Measurements from ENCODE around the gene HAND2.

Gene HAND2

DNA sequence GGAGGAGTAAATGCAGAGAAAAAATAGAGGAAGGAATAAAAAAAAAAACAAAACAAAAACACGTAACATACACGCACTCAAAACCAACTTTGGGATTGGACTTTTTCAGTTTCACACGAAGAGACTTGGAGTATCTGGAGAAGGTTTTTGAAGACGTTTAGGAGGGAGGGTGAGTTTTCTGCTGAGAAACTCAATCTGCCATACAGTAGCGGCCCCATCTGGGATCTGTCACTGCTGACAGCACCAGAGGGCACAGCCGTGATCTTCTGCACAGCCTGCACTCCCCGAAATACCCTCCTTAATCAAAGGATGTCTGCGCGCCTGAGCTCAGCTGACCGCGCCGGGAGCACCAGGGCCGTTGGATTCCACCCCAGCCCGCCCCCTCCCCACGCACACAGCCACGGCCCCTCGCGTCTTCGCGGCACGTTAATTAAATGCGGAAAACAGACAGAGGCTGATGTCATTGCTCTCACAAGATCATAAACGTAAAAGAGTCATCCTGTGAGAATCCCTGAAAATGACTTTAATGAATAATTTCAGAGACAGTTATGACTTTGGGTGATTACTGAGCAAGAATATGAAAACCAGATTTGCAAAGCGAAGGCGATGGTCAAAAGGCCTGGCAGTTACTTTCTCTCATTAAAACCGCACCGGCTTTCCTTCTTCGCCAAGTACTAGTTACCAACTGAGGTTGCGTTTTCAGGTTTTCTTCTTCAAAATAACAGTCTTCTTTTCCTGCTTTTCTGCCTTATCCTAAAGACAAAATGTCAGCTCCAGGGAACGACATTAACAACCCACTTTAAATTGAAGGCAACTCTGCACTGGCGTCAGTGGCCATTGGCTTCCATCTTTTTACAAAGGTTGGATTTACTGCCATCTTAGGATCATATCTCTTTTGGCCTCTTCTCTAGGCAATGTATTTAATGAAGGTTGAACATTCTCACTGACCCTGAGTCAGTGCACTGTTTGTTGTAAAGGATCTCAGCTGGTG lies 10.6 kb downstream of the HAND2 start:
- DNase-seq, result no peak

DNA sequence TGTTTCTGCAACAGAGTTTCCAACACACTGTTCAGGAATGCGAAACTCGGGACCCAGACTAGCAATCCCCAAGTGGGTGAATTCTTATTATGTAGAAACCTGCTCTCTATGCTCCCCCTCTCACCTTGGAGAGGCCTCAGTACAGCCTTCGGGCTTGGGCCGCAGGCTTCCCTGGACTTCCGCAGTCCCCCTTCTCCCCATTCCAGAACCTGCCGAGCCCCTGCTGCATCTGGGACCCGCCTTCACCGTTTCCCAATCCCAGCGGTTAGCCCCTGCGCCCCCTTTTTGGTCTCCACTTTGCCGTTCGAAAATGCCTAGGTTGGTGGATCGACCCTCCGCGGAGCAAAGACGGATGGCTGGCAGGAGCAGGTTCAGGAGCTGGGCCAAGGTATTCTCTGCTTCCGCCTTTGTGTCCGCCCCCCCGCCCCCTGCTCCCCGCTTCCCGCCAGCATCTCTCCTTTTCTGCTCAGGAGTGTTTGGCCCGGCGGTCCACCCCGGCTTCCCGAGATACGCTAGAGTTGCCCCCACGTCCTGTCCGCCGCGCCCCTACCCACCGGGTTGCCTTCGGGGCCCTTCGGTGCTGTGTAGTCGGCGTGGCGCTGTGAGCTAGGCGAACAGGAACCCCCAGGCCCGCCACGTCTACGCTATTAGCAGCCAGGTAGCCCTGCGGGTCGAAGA lies 11.5 kb downstream of the HAND2 start:
- no peak for DNase-seq

DNA sequence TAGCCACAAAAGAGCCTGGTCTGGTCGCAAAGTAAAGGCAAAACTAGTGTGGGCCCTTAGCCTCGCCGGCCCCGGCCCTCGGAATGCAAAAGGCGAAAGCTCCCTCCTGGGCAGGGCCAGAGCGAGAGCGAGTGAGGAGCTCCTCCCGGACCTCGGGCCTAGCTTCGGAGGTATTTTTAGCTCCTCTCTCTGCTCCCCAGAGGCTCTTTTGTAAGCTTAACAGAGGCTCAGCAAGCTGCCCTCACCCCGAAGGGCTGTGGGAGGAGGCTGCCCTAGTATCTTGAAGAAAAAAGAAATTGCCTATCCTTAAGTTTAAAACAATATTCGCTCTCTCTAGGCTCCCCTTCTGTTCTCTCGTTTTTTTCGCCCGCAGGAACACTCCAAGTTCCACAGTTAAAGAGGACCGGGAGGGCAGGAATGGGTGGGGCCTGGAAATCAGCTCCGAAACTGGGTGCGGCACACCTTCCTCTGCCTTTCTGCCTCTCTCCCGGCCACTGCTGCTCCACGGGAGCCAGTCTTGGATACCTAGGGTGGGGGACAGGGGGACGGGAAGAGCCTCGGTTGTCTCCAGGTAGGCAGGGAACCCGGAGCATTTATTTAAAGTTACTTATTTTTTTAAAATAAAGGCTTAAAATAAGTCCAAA lies 12.1 kb downstream of the HAND2 start:
- DNase-seq, result no peak

DNA sequence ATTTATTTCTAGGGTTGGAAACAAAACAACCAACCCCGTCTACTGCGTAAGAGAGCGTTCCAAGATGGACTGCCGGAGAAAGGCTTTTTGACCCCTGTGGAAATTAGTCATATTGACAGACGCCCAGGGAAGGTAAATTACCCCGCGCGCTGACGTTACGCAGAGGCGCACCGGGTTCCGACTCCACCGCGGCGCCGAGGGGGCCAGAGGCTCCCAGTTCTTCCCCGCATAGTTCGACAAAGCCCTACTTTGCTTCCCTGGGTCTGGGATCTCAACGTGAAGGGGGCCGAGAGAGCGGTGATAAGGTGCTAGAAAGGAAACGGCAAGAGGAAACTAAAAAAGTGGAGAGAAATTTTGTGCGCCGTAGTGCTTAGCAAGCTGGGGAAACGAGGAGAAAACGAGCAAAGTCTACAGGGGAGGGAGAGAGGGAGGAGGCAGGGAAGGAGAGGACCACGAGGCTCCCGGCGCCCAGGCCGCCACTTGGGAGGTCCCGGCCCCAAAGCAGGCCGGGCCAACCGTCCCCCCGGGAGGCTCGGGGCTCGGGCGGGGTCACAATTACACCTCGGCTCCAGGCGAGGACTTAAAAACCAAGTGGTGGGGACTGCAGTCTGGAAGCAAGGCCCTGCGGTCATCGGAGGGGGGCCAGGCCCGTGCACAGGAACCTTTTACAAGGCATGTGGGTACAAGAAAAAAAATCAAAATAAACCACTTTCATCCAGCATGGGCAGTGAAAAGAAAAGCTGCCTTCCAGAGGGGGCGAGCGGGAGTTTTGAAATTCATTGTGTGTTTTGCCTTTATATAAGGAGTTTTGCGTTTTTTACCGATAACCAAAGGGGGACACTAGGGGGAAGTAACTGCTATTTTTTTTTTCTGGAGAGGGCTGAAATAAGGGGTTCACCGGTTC lies 13.2 kb downstream of the HAND2 start:
- DNase-seq, result no peak

DNA sequence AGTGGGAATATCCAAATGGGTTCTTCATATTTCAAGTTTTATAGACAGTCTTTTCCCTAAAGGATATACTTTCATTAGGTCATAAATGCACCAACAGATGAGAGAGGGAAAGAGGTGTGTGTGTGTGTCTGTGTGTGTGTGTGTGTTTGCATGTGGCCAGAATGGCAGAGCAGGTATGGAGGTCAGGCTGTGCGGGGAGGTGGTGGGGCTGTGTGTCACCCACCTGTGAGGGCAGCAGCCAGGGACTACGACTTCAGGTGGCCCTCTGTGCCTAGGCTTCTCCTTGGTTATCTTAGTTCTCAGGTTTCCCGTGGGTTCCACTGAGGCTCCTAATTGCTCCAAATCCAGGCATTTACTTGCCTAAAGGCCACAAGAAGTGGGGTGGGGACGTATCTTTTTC lies 14.6 kb downstream of the HAND2 start:
- DNase-seq, result no peak

DNA sequence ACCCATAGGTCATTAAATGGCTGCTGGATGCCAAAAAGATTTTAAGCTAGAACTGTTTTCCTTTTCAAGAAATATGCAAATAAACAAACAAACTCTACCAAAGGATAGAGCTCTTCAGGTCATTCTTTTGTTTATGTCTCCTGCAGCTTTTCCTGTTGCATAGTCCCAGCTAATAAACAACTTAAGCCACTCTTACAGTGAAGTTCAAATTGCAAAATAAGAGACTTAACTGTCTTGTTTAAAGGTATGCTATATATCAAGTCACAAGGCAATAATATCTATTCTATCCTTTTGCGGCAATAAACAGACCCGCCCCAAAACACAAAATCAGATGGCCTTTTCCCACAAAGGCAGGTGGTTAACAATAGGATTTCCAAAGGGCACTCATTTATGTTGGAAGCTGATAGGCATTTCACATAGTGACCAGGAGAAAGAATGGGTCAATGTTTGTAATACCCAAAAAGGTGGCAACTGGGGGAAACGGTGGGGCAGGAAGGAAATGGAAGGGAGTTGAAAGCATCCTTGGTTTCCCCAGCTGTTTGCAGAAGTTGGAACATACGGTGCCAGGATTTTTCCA lies 15.3 kb downstream of the HAND2 start:
- DNase-seq, result no peak

DNA sequence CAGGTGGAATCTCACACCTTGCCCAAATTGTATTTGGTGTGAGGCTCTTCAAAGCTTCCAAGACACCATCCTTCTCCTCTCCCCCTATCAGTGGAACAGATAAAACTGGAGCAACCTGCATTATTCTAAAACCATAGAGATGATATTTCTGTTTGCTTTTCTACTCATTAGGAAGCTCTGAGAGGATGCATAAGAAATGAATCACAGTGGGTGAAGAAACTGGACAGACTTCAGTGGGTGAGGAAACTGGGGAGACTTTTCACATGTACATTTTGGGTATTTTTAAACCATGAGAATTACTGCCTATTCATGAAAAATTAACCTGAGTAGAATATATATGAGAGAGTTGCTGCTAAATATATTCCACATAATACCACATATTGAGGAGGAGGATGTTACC lies 16.4 kb downstream of the HAND2 start:
- DNase-seq, result no peak

DNA sequence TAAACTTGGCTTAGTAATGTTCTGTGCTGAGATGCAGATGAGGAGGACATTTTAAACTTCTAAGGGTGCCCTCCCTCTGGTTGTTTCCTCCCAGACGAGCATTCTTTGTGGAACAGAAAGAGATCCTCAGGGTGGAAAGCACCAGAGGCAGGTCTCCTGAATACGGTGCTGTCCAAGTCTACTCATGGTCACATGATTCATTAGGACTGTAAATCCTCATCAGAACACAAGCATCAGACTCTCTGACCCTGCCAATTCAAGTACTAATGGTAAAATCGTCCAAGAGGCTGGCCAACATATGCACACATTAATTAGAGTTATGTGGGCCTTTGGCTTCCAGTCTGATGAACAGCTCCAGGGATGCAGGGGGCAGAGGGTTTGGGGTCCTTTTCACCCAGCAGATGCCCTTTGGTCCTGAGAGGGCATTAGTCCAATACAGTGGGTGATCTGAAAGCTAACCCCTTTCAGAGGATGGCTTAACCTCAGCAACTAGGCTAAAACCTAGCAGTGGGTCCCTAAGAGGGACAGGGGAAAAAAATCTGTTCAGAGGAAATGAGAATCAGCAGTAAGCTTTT lies 18.2 kb downstream of the HAND2 start:
- DNase-seq, result no peak

DNA sequence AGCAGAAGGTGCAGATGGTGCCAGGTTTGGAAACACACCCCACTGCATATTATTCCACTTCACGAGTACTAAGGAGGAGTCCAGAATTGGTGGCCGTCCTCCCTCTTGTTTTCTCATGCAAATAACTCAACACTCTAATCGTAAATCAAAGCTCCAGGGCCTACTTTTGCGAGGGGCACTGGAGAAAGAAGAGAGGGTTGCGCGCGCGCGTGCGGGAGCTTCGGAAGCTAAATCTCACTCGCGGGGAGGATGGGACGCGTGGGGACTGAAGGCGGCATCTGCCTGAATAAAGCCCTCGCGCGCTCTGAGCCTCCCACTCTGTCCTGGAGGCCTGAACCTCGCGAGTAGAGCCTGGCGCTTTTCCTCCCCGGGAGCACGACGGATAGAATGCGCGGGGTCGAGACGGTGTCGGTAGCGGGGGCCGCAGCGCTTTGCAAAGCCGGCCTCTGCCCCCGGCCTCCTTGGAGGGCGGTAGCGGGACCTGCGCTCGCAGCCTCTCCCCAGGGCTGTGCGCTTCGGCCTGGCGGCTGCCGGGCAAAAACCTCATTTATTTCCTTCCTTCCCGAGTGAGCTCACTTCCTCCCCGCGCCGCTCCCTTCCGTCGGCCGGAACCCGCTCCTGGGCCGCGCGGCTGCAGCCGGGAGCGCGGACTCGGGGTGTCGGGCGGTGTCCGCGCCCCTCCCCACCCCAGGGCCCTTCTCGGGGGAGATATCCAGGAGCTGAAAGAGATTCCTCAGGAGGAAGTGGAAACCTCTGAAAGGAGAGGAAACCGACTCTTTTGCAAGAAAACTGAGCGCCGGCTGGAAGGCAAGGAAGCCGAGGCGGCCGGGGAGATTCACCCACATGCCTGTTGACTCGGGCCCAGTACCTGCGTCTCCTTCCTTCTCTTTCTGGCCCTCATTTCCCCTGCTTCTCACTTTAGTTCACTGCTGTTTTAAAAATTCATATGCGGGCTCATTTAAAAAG lies 20.7 kb downstream of the HAND2 start:
- DNase-seq, result no peak

DNA sequence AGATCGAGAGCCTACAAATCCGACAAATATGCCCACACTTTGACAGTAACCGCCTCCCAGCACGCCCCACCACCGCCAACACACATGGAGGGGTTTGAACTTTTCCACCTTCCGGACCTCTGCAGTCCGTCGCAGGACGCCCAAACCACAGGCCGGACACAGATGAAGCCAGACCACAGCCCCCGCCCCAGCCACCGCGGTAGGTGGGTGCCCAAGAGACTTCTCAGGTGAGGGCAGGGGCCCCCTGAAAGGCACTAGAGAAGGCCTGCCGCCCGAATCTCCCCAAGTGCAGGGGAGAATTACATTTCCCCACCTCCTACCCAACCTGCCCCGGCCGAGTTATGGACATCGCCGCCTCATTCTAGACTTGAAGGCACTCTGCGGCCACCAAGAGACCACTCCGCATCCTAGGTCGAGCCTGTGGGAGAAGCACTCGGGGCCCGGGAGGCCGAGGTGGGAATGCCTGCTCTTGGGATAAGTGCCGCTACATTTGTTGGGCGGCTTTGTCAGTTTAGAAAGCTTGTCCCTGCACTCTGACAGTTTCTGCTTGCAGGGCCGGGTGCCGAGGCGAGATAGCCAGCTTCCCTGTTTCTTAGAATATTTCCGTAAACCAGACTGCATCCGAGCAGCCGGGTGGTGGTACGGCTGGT lies 21.5 kb downstream of the HAND2 start:
- no peak for DNase-seq

DNA sequence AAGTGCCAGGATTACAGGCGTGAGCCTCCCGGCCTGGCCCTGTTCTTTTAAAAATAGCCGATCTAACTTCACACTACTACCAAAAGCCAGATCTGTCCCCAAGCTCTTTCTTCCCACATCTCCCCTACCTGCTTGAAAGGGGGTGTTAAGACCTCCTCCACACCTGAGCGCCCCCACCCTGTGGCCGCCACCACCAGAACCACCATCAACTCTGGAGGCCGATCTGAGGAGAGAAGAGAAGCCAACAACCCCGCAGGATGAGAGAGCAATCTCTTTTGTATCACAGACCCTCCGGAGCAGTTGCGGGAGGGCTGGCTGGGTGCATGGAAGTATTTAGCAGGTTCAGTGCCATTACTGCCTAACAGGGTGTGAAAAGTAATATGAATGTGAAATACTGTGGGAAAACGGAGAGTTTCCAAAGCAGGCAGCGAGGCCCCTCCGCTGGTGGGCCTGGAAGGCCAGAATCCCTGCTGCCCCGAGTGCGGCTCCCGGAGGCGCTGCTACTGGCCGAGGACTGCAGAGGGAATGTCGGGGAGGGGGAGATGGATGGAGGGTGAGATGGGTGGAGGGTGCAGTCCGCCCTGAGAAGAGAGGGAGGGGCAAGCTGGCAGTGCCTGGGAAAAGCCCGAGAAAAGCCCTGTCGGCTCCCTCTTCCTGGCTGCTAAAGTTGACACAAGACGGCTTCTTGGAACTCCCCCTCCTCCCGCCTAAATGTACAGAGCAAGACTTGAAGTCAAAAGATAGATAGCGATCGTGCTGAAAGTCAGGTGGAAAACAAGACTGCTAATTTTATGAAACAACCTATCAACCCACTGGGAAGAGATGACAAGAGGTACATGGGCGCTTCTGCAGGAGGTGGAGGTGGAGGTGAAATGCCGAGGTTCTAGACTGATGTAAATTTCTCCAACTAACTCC lies 22.3 kb downstream of the HAND2 start:
- DNase-seq, result no peak

DNA sequence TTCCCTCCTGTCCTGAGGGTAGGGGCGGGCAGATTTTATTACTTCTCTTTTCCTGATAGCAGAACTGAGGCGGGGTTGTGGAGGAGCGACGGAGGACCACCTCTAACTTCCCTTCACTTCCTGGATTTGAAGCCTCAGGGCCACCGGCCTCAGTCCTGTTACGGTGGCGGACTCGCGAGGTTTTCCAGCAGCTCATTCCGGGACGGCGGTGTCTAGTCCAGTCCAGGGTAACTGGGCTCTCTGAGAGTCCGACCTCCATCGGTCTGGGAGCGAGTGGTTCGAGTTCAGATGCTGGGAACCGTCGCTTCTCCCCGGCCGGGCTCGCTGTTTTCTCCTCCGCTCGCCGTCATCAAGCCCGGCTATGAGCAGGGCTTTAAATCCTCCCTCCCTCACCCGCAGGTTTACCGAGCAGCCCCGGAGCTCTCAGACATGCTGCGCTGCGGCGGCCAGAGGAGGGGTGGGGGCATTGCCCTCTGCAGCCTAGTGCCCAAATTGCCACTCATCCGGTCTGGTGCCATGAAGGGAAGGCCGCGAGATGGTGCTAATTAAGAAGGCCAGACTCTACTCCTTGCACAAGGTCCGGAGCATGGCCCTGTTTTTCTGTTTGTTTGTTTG lies 23.3 kb downstream of the HAND2 start:
- no peak for DNase-seq

DNA sequence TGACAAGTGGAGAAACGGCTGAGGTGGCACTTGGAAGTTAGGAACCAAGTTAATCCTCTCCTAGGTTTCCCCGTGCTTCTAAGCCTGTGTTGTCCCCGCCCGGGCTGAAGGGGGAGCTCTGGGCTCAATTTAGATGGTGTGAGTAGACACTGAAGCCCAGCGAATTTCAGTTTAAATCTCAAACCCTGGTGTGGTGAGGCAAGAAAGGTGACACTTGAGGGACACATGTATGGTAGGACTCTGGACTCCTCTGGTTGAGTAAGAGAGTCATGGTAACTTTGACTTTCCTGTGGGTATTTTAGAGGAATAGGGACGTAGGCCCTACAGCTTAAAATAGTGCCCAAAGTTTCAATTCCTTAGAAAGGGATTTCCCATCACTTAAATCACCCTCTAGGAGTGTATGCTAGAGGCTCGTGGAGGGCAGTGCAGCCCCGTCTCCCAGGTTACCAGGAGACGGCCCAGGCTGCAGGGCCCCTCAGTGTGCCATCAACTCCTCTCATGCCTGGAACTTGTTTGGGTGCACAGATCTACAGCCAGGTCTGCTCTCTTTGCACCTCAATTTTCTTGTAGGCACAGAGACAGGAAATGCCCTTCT lies 24.0 kb downstream of the HAND2 start:
- no peak for DNase-seq

DNA sequence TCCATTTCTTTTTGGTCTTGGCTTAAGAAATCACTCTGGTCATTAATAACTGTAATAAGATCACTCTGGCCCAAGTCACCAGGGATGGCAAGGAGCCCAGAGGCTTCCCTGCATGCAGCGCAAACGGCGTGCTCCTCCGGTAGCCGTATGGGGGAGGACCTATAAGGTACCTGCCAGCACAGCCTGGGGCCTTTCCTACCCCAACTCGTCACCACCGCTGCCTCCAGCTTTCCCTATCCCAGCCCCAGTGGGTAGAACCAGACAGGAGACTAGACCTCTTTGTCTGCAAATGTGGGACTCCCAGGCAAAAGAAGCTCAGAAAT lies 25.9 kb downstream of the HAND2 start:
- no peak for DNase-seq

DNA sequence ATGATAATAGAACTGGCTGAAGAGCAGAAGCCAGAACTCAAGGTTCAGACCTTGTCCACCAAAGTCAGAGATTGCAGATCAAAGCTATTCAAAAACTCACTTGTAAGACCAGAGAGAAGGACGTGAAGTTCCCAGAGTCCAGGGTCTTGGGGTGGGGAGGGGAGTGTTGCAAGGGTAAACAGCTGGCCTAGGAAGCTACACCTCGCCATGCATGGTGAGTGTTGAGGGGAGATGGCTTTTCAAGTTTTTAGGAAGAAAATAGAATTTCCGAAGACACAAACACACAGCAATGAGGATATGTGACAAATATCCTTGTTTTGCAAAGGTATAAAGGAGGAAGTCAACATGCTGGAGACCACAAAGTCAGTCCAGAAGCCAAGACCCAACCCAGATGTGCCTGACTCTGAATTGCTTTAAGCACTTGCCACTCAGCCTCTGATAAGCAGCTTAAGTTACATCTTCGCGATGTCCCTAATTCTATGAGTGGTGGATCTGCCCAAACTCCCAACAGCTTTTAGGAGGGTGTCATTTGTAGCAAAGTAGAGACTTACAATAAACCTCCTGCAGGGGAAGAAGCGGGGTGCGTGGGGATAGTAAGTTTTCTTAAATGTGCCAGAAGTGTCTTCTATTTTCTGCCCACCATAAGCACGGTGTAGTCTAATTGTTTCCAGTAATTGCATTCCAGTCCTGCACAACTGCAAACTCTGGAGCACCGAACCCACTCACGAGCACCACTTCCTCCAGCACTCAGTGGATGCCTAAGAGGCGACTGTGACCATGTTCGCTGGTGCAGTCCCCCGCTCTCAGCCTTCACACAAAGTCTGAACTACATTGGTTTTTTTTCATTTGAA lies 26.5 kb downstream of the HAND2 start:
- no peak for DNase-seq

DNA sequence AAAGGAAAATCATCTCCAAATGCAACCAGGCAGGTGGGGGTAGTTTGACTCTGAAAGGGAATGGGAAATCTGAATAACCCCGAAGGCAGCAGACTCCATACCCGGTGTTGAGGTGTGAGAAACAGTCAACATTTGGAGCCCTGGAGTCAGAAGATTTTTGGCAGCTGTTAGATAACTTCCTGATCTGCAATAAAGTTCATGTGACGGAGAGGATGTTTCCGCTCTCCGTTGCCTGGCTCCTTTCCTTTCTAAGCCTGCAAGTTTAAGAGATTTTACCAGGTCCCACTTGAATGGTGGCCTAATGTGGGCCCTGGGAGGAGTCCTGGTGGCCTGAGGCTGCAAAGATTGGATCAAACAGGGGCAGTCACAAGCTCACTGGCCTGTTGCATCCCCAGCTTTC lies 27.7 kb downstream of the HAND2 start:
- no peak for DNase-seq

DNA sequence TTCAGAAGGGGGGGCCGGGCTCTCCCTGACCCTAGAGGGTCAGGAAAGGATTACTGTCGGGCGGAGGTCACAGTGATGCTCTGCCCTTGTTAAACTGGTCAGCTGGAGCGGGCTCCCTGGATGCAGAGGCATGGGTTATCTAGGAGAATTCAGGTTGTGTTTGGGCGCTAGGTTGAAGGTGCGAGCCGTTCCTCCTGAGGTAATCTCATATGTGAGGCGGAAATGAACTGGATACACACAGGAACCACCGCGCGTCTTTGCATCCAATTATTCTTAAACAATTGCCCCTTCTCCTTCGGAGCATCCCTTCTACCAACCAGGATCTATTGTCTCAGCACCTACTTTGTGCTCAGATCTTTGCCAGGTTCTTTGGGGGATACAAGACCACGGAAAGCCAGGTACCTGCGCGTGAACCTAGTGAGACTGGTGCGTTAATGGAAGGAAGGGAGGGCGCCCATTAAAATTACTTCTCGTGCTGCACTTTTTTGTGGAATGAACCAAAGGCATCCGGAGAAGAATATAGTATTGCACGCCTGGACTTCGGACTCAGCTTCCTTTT lies 28.4 kb downstream of the HAND2 start:
- DNase-seq, result no peak

Data from activated effector memory CD4-positive, alpha-beta T cell treated with anti-CD3 and anti-CD28 coated beads, Interleukin-2, amount 50 U/mL, for 16 hours (primary cell).